Fibroblast of skin of right quadriceps (primary cell): ENCODE data around the gene ELAVL1.
A peak's percentile ranks its signal among the peaks of the same experiment; 100 is the strongest.

Source experiments
- DNase-seq: peaks from one replicate; pipeline ENCODE4 v3.0.0-alpha.2; 2013

The ELAVL1 gene

DNA sequence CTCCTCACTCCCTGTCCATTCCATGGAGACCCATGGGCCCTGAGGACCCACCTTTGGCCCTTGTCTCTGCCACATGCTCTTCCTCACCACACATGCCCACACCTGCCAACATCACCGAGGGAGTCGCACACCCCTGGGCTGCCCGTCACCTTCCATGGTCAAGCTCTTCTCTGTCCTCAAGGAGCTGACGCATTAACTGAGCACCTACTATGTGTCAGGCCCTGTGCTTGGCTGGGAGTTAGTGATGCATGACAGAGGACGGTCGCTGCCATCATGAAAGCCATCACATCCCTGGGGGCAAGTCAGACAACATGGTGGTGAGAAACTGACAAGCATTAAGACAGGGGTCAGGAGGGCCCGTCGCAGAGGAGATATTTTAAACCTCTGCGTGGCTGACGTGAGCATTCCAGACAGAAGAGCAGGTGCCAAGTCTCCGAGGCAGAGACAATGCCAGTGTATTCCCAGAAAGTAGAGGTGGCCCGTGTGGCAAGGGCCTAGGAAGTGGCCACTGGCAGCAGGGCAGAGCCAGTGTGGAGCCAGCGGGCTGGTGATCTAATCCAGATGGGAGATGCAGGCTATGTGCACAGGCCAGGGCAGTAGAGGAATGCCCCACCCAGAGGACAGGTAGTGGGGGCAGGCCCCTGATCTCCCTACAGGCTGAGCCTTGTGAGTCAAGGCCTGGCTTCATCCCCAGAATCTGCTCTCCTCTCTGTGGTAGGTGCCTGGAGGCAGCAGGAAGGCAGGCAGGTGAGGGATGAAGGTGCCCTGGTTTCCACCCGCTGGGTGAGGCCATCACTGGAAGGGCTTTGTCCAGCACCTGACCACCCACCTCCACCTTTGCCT is 21.2 kb downstream of the ELAVL1 start:
- DNase-seq: no peak

DNA sequence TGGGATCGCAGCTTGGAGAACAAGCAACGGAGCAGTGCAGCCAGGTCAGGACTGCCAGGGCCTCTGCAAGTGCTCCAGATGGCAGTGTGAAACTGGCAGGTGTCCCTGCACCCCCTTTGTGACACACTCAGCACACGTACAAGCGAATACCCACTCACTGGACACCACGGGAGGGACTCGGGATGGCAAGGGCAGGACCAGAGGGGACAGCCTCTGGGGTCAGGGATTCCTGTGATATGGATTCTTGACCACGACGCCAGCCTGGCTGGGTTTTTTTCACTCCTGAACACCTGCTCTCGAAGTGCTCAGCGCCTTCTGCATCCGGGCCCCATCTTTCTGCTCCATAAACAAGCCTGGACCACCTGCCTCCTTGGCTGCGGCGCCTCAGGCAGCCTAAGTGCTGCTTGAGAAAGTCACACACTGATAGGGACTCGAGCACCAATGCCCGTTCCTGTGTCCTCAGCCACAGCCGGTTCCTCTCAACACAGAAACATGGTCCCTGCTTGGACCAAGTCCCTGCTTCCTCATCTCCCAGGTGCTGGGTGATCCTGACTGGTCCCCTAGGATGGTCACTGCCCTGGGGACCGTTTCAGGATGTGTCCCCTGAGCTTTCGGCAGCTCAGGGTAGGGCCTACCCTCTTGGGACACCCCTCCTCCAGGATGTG is 22.0 kb downstream of the ELAVL1 start:
- no peak for DNase-seq

DNA sequence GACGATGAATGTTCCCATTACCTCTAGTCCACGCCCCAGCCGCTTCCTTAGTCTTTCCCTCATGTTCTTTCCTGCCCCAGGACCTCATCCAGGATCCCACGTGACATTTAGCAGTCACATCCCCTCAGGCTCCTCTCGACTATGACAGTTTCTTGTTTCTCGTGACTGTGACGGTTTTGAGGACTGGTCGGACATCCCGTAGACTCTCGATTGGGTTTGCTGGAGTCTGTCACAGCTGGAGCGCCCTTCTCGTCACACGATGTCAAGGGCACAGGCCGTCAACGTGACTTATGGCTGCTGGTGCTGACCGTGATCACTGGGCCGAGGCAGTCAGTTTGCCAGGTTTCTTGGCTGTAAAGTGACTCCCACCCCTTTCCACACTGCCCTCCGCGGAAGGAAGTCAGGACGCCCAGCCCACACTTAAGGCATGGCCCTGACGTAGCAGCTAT is 22.8 kb downstream of the ELAVL1 start:
- no peak for DNase-seq

DNA sequence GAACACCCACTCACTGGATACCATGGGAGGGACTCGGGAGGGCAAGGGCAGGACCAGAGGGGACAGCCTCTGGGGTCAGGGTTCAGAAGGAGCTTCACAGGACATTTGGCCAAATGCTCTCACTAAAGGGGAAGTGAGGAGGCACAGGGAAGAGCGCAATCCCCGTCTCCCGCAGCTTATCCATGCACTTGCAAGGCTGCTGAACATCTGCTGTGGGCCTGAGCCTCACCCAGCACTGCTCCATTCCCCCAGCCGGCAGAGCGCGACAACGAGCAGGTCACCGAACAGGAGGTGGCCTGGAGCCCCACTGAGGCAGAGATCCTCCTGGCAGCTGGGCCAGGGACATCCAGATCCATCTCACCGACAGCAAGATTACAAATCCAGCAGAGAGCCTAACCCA is 23.3 kb downstream of the ELAVL1 start:
- DNase-seq: no peak

DNA sequence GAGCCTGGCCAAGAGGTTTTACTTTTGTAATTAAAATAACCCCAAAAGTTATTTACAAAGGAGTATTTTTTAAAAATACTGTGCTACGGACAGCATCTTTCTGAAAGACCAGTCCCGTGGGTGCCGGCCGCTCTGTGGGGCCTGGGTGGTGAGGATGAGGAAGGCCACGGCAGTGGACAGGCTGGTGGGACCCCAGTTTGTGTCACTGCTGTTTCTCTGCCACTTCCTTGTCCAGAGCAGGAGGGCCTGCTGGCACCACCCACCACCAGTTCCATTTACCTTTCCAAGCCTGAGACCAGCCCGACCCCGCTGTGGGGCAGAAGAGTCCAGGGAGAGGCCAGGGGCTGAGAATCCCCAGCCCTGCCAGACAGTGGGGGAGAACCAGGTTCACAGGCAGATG is 23.8 kb downstream of the ELAVL1 start:
- DNase-seq: no peak

DNA sequence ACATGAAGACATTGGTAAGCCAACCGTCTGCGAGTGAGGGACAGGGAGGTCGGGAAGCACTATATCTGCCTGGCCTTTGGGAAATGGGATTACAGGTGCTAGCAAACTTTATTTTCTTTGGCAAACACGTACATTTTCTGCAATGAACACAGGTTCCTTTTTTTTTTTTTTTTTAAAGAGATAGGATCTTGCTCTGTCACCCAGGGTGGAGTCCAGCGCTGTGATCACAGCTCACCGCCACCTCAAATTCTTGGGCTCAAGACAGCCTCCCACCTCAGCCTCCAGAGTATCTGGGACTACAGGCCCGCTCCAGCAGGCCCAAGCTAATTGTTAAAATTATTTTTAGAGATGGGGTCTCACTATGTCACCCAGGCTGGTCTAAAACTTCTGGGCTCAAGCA is 24.2 kb downstream of the ELAVL1 start:
- DNase-seq: no peak

DNA sequence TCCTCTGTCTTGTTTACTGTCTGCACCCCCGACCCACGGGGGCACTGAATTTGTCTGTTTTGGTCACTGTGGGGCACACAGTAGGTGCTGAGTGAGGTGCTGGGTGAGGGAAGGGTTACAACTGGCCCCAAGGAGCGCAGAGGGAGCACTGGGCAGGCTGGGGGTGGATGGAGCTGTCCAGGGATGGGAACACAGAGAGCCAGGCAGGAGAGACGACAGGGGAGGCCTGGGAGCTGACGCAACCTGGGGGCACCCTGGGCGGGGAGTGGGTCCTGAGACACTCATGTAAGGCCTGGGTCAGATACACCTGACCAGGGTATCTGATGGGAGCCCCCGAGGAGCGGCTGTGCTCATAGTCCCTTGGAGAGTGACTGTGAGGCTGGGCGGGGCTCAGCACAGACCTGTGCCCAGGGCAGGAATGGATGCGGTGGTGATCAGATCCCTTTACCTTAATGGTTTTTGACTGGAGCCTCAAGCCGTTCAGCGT is 24.8 kb downstream of the ELAVL1 start:
- no peak for DNase-seq

DNA sequence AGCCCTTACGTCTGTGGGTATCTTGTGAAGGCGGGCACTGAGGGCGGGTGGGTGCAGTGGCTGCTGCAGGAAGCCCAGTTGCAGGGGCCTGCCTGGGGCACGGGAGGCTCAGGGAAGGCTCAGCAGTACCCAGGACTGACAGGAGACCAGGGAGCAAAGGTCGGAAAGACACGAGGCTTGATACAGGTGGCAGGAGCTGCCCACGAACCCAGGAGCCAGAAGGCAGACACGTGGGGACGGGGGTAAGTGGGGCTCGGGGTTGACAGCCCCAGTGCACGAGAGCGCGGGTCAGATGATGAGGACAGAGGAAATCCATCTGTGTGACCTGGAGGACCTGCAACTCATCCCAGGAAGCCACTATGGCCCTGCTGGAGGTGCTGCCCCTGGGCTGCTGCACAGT is 25.3 kb downstream of the ELAVL1 start:
- no peak for DNase-seq

DNA sequence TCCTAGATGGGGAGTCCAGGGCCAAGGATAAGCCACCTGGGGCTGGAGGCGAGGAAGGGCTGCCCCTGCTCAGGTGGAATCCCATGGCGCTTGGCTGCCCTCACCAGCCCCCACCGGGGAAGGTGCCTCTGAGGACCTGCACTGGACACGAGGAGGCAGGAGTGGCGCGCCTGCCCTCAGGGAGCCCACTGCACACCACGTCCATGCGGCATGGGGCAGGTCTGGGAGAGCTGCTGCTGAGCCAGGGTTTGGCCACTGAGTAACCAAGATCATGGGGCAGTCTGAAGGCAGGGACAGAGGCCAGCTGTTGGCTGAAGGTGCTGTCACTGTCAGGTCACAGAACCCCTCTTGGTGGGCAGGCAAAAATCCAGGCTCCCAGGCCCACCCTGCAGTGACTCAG is 25.9 kb downstream of the ELAVL1 start:
- DNase-seq: no peak

DNA sequence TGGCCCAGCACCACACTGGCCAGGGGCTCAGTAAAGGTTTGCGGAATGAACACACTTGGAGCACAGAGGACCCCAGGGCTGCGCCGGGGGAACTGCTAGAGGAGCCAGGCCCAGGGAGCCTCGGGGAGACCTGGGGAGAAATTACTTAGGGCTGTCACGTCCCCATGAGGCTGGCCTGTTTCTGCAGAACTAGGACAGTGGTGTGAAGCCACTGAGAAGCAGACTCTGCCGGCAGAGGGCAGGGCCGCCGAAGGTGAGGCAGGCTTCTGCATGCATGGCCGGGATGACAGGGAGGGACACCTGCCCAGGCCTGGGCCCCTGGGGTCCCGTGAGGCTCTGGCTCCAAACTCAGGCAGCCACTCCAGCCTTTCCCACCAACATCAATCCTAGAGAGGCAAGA is 26.4 kb downstream of the ELAVL1 start:
- DNase-seq: no peak

DNA sequence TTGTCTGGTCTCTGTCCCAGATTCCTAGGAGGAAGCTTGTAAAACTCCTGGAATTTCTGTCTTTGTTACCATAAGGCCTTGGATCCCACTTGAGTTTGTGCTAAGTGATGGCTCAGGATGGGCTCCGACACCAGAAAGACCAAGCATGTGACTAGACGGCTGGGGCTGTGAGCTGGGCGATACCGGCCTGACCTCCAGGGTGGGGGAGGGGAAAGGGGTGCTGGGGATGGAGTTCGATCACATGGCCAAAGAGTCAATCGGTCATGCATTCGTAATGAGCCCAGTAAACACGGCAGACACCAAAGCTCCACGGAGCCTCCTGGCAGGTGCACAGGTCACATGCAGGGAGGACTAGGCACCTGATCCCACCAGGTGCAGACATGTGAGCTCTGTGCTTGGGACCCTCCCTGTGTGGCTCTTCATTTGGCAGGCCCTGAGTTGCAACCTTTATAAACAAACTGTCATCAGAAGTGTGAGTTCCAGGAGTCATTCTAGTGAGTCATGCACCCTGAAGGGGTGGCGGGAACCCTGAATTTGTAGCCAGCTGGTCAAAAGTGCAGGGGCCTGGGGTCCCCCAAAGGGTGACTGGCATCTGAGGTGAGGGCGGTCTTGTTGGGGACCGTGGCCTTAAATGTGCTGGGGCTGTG is 27.1 kb downstream of the ELAVL1 start:
- DNase-seq: no peak

DNA sequence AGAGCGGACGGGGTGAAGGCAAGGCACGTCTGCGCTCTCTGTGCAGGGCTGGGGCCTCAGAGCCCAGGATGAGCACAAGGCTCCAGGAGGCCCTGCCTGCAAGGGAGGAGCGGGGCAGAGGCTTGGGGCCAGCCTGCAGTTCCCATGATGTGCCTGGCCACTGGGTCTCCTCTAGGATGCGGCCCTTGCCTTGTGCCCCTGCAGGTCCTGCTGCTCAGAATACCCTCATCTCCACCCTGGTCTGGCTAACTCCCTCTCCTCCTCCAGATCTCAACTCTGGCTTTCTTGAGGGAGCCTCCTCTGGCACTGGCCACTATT is 27.8 kb downstream of the ELAVL1 start:
- no peak for DNase-seq

DNA sequence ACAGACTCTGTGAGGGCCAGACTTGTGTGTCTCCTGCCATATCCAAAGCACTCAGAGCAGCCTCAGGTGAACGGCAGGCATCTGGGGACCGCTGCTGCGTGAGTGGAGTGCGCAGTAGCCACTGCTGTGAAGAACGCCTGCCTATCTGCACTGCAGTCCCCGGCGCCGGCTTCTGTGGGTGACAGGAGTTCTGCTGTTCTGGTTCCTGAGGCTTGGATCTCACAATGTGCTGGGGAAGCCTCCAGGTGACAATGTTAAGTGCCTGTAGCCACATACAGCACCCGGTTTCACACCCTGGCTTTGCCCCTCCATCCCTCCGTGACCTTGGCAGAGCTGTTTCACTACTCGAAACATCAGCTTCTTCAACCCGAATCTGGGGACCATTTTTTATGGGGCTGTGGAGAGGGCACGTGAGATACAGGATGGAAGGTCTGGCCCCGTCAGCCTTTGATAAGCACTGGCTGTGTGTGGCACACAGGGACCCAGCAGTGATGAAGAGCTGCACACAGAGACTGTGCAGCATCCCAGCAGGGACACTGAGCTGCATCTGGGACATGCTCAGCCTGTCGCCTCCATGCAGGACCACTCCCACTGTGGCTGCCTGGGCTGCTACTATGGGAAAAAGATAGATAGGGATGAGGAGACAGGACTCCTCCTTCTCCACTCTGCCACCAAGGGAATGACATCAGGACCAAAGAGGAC is 28.3 kb downstream of the ELAVL1 start:
- no peak for DNase-seq

DNA sequence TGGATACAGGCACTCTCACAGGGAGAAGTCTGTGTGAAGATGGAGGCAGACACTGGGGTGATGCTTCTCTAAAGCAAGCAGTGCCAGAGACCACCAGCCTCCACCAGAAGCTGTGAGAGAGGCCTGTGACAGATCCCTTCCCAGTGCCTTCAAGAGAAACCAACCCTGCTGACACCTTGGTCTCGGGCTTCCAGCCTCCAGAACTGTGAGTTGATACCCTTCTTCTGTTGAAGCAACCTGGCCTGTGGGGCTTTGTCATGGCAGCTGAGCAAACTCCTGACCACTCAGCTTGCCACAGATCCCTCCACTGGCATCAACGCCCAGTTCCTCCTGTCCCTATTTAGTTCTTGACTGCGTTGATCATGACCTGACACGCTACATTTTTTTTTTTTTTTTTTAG is 29.0 kb downstream of the ELAVL1 start:
- no peak for DNase-seq

DNA sequence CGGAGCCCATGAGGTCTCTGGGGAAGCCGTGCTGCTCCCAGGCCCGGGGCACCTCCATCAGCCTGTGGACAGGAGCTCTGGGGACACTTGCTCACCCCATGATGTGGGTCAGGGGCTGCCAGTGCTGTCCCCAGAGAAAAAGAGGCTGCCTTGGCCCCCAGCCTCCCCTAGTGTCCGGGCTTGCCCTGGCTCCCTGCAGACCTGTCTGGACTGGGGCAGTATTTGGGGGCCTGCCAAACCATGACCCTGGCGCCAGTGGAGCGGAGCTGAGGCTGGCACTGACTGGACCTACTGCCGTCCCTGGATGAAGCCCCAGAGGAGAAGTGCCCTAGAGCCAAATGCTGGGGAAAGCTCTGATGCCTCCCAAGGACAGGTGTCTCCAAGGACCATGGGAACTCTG is 30.4 kb downstream of the ELAVL1 start:
- DNase-seq: no peak

DNA sequence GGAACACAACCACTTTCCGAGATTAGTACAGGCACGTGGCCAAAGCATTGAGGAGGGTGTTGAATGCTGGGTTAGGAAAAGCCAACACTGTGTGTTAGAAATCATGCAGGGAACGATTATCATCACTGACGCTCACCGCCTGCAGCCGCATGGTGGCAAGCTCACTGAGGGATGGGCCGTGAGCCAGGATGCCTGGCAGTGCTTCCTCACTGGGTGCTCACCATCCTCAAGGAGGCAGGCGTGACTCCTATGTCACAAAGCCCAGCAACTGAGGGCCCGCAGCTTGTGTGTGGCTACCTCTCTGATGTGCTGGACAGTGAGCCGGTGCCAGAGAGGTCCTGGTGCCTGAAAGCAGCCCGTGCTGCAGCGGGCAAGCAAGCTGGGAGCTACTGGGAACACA is 31.6 kb downstream of the ELAVL1 start:
- DNase-seq: no peak

DNA sequence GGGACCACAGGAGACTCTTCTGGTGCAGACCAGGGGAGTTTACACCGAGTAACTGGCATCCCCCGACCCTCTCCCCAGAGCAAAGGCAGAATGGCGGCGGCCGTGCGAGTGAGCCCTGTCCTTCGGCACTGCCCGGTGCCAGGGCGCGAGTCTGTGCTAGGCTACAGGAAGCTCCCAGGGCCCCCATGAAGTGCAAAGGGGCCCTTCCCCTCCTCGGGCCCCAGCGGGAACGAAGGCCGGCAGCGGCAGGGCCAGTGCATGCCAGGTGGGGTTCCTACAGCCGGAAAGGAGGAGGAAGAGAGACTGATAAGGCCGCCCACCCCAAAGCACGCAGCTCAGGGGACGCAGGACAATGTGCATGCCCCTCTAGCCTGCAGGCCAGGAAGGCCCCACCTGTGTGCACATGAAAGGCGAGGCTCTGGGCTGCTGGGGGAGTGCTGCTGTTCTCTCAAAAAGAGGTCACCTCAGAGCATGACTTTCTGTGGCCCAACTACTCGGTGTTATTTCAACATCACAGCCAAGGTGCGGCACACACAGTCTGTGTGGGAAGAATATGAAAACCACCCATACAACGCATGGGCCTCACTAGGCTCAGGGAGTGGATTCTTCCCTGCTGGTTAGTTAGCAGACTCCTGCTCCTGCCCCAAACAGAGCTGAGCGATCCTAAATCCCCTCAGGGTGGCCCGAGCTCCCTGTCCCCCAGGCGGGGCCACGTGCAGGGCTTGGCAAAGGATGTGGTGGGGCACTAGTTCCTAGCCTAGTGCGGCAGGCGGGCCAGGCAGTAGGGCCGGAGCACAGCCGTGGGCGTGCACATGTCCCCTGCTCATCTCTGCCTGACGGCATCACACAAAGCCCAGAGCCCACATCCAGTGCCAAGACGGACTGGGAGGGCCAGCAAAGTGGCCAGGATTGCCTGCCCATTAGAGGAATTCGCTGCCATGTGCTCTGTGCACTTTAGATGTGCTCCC is 33.6 kb downstream of the ELAVL1 start:
- DNase-seq: no peak

DNA sequence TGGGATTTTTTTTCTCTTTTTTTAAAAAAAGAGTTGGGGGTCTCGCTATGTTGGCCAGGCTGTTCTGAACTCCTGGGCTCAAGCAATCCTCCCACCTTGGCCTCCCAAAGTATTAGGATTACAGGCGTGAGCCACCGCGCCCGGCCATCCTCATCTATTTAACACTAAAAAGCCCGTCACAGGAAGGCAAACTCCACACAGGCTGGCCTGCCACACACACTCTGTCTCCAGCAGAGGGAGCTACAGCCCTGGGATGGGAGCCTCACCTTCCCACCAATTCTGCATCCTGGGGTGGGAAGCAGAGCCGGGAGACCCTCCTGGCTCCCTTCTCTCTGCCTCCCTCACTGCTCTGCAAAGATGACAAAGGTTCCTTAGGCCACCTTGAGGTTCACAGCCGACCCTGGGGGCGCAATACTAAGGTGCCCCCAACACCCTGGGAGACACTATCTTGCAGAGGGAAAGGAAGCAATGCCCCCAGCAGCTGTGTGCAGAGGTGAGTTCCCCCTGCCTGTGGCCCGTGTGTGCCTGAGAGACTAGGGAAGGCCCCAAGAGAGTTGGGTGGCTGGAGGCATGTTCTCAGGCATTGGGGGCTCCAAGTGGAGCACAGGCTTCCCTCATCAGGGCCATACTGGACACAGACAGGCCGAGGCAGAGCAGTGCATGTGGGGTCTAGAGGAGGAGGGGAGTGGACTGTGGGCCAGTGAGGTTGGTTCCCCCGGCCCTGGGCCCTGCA is 34.6 kb downstream of the ELAVL1 start:
- peak; percentile 26 for DNase-seq

DNA sequence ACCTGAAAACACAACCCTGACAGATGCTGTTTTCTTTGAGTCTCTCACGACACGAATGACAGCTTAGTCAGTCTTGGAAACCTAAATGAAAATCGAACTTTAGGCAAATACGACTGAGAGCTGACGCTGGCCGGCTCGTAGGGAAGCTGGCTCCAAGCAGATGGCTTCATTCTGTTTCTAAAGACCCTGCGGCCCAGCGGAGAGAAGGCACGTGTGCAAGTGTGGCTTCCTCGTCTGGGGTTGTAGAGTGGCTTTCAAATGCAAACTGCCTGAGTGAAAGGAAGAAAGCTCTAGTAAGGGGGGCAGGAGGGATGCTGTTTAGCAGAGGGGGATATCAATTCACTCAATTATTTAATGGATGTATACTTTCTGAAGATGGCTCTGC is 35.9 kb downstream of the ELAVL1 start:
- no peak for DNase-seq

DNA sequence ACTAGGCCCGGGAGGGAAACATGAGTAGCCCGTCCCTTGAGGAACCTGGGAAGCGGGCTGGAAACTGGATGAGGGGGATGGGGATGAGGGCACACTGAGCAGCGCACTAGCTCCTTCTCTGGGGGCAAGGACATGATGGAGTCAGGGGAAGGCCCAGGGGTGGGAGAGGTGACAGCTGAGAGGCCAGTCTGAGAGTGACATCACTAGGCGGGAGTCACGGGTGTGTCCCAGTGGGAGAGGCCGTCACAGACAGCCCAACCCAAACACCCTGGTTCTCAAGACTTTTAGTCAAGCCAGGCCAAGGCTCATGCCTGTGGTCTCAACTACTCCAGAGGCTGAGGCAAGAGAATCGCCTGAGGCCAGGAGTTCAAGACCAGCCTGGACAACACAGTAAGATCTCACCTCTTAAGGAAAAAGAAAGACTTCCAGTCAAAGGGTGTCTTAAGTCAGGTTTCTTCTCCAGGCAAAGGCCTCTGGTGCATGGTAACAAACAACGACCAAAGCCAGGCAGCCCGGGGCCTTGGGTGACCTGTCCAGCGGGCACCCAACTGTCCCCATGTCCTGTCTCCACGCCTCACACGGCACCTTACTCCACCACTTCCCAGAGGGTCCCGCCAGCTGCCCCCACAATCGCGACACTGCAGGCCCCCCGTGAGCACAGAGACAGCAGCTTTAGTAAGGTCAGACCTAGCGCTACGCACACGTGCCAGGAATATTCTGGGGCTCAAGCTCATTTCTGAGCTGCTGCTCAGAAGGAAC is 36.5 kb downstream of the ELAVL1 start:
- DNase-seq: no peak
